Smooth muscle cell (in vitro differentiated cells): Measurements from ENCODE around the gene WDR12. TPM values are rescaled to one million over a fixed set of nuclear protein-coding genes. Genes with fewer than 3 reads are reported as not detected.

ENCODE experiments used
- DNase-seq: peaks from one replicate; lab custom pipeline; 2025; ENCODE audit not compliant: unreplicated experiment; lab: John Stamatoyannopoulos, UW
- H2AFZ ChIP-seq: fragments of 200-600 bp; sonication (generic); 2 replicates; pipeline ENCODE4 v1.6.0; 2016; ENCODE audit warnings: antibody characterized with exemption, low read depth, mild to moderate bottlenecking
- H3F3A ChIP-seq: fragments of 200-600 bp; sonication (generic); 2 replicates; pipeline ENCODE4 v1.6.0; 2017; ENCODE audit warnings: antibody characterized with exemption, low read depth
- H3K27ac ChIP-seq: fragments of 200-600 bp; sonication (generic); 2 replicates; pipeline ENCODE4 v1.5.1; 2016; ENCODE audit warnings: low read depth, mild to moderate bottlenecking
- H3K27me3 ChIP-seq: fragments of 200-600 bp; sonication (generic); 2 replicates; pipeline ENCODE4 v1.6.1; 2016; ENCODE audit warnings: low read depth, mild to moderate bottlenecking
- H3K36me3 ChIP-seq: fragments of 200-600 bp; sonication (generic); 2 replicates; pipeline ENCODE4 v1.5.1; 2016; ENCODE audit warnings: low read depth
- H3K4me1 ChIP-seq: fragments of 200-600 bp; sonication (generic); 2 replicates; pipeline ENCODE4 v1.5.1; 2016; ENCODE audit warnings: low read depth
- H3K4me2 ChIP-seq: fragments of 200-600 bp; sonication (generic); 2 replicates; pipeline ENCODE4 v1.6.0; 2016; ENCODE audit warnings: mild to moderate bottlenecking
- H3K4me3 ChIP-seq: fragments of 200-600 bp; sonication (generic); 2 replicates; pipeline ENCODE4 v1.5.1; 2016; ENCODE audit warnings: mild to moderate bottlenecking
- H3K79me2 ChIP-seq: fragments of 200-600 bp; sonication (generic); 2 replicates; pipeline ENCODE4 v1.6.0; 2016; ENCODE audit warnings: low read depth, mild to moderate bottlenecking
- H3K9ac ChIP-seq: fragments of 200-600 bp; sonication (generic); 2 replicates; pipeline ENCODE4 v1.6.0; 2016; ENCODE audit warnings: low read depth
- H3K9me3 ChIP-seq: fragments of 200-600 bp; sonication (generic); replicated peaks from 2 replicates; pipeline ENCODE4 v1.5.1; 2016; ENCODE audit warnings: low read depth
- H4K20me1 ChIP-seq: fragments of 200-600 bp; sonication (generic); 2 replicates; pipeline ENCODE4 v1.6.0; 2016; ENCODE audit warnings: low read depth
- CTCF ChIP-seq: fragments of 200-600 bp; sonication (generic); IDR thresholded peaks from 2 replicates; pipeline ENCODE4 v1.5.1; 2017; ENCODE audit warnings: borderline replicate concordance, mild to moderate bottlenecking, antibody characterized with exemption; ENCODE audit not compliant: insufficient read depth, poor library complexity, severe bottlenecking
- WGBS: methylation state at CpG from one replicate; pipeline ENCODE4 v1.1.7; 2016; ENCODE audit warnings: low lambda C conversion rate; 5-methylcytosine and 5-hydroxymethylcytosine counted together
- polyA plus RNA-seq: library from polyadenylated mRNA; unstranded; fragments of >200 nt; fragmentation: Nextera tagmentation; extraction: Ambion mirVana; gene quantifications from 2 replicates; pipeline ENCODE4 v1.2.1, GENCODE V29; 2016
- total RNA-seq: library from RNA; depleted of rRNA; stranded (reverse); fragments of >200 nt; gene quantifications from 2 replicates; pipeline ENCODE4 v1.2.3, GENCODE V29; 2014

Gene WDR12
- total and polyA plus RNA-seq, 2 experiments from 2014 or later: 5.0 to 36.3 TPM

- Histone ChIP-seq H3K27me3 (no peaks in the 10 kb centered on the region), H3K4me3 (no peak overlapping the region), H3K36me3 (no peaks in the 10 kb centered on the region), H2AFZ (no peak overlapping the region), H3K9ac (no peak overlapping the region), H3K4me2 (no peak overlapping the region), H3K9me3 (no peaks in the 10 kb centered on the region), H3F3A (no peaks in the 10 kb centered on the region), H3K27ac (no peak overlapping the region), H3K79me2 (no peaks in the 10 kb centered on the region), H4K20me1 (no peaks in the 10 kb centered on the region), H3K4me1 (no peaks in the 10 kb centered on the region)
- no peak for TF ChIP-seq CTCF
- no peak for DNase-seq
- WGBS: 96% methylated on average over 7 of the region's 7 CpGs
Measured at GRCh38 chr2:202885190-202885589, 26.3 kb downstream of the WDR12 start.

- DNase-seq: no peak
- Histone ChIP-seq H3K4me3 (no peak overlapping the region), H3K27ac (no peak overlapping the region), H3K27me3 (no peaks in the 10 kb centered on the region), H3F3A (no peaks in the 10 kb centered on the region), H2AFZ (no peak overlapping the region), H3K9me3 (no peaks in the 10 kb centered on the region), H3K79me2 (no peaks in the 10 kb centered on the region), H4K20me1 (no peaks in the 10 kb centered on the region), H3K9ac (no peak overlapping the region), H3K4me2 (no peak overlapping the region), H3K36me3 (no peaks in the 10 kb centered on the region), H3K4me1 (no peaks in the 10 kb centered on the region)
- WGBS: 93% methylated on average over 5 of the region's 5 CpGs
- TF ChIP-seq CTCF: no peak
Measured at GRCh38 chr2:202883987-202884675, 27.3 kb downstream of the WDR12 start.

- H3K4me2 ChIP-seq: no peak overlapping the region
- H3F3A ChIP-seq: no peaks in the 10 kb centered on the region
- H3K4me1 ChIP-seq: no peaks in the 10 kb centered on the region
- 96% methylated on average over 4 of the region's 4 CpGs for WGBS
- no peaks in the 10 kb centered on the region for H3K9me3 ChIP-seq
- DNase-seq: no peak
- H4K20me1 ChIP-seq: no peaks in the 10 kb centered on the region
- no peak overlapping the region for H3K9ac ChIP-seq
- no peaks in the 10 kb centered on the region for H3K27me3 ChIP-seq
- no peak overlapping the region for H3K4me3 ChIP-seq
- H3K79me2 ChIP-seq: no peaks in the 10 kb centered on the region
- H3K36me3 ChIP-seq: no peaks in the 10 kb centered on the region
- H2AFZ ChIP-seq: no peak overlapping the region
- H3K27ac ChIP-seq: no peak overlapping the region
- no peak for TF ChIP-seq CTCF
Measured at GRCh38 chr2:202881570-202881969, 29.9 kb downstream of the WDR12 start.

GRCh38 chr2:202877699-202878098 lies 33.8 kb downstream of the WDR12 start:
- Histone ChIP-seq H3K4me3 (no peak overlapping the region), H2AFZ (no peak overlapping the region), H3K4me1 (no peaks in the 10 kb centered on the region), H3F3A (no peaks in the 10 kb centered on the region), H3K27me3 (no peaks in the 10 kb centered on the region), H3K27ac (no peak overlapping the region), H4K20me1 (no peaks in the 10 kb centered on the region), H3K9me3 (no peaks in the 10 kb centered on the region), H3K79me2 (no peaks in the 10 kb centered on the region), H3K4me2 (no peak overlapping the region), H3K9ac (no peak overlapping the region), H3K36me3 (no peaks in the 10 kb centered on the region)
- TF ChIP-seq CTCF: no peak
- DNase-seq: no peak
- WGBS: 100% methylated on average over 2 of the region's 2 CpGs
